Memory B cell (primary cell): ENCODE measurements around the gene WDR93.
"Not testable (repeated sequence)": the region's sequence is repeated elsewhere in the genome, so short reads cannot be mapped to it uniquely, and the experiment has no call there.

Source experiments
- ATAC-seq: fragments of 150-1000 bp; cut with Tn5 transposase; 2 replicates; pipeline ENCODE4 v1.10.0; 2021; ENCODE audit warnings: low read depth, mild to moderate bottlenecking, moderate library complexity
- DNase-seq, 2 donors: peaks; one replicate each; pipeline ENCODE4 v3.0.0; 2022; ENCODE audit warnings: low spot score in 2 of 2
- H3K27ac Mint-ChIP-seq: one replicate; pipeline ENCODE4 v1.8.0; 2022; ENCODE audit warnings: mild to moderate bottlenecking, moderate library complexity, mixed read lengths
- H3K27me3 Mint-ChIP-seq: one replicate; pipeline ENCODE4 v1.8.0; 2022; ENCODE audit warnings: mixed read lengths
- H3K36me3 Mint-ChIP-seq: one replicate; pipeline ENCODE4 v1.8.0; 2022; ENCODE audit warnings: mild to moderate bottlenecking, mixed read lengths
- H3K4me1 Mint-ChIP-seq: one replicate; pipeline ENCODE4 v1.8.0; 2022; ENCODE audit warnings: mixed read lengths
- H3K4me3 Mint-ChIP-seq: one replicate; pipeline ENCODE4 v1.8.0; 2022; ENCODE audit warnings: mild to moderate bottlenecking, moderate library complexity, mixed read lengths
- H3K9me3 Mint-ChIP-seq: one replicate; pipeline ENCODE4 v1.8.0; 2022; ENCODE audit warnings: mixed read lengths

The WDR93 gene

DNA sequence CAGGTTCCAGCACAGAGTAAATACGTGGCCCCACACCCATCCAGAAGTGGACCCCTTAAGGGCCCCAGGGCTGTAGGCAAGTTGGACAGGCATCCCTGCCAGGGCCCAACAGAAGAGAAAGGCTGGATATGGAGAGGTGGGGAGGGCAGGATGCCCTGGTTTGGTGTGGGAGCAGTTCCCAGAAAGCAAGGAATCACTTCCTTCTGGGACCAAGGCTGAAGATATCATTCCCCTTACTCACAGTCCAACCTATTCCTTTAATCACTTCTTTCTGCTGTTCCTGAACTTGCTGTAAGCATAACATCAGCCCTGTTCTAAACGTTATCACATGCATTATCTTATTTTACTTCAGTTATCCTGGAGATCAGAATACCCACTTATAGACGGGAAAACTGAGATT is 79.4 kb downstream of the WDR93 start:
- DNase-seq (no peak), ATAC-seq (no peak)
- Mint-ChIP-seq H3K27me3 (no peaks in the 10 kb centered on the region), H3K4me3 (no peak overlapping the region), H3K9me3 (no peaks in the 10 kb centered on the region), H3K27ac (no peak overlapping the region), H3K36me3 (no peaks in the 10 kb centered on the region), H3K4me1 (no peaks in the 10 kb centered on the region)

- no peak overlapping the region for H3K4me3 Mint-ChIP-seq
- H3K4me1 Mint-ChIP-seq, result no peaks in the 10 kb centered on the region
- H3K27ac Mint-ChIP-seq, result no peak overlapping the region
- H3K27me3 Mint-ChIP-seq, result no peaks in the 10 kb centered on the region
- DNase-seq (no peak), ATAC-seq (peak; percentile 63)
- no peaks in the 10 kb centered on the region for H3K36me3 Mint-ChIP-seq
- H3K9me3 Mint-ChIP-seq, result no peaks in the 10 kb centered on the region
These were observed 82.4 kb downstream of the WDR93 start for GRCh38 chr15:89772932-89773583.

DNA sequence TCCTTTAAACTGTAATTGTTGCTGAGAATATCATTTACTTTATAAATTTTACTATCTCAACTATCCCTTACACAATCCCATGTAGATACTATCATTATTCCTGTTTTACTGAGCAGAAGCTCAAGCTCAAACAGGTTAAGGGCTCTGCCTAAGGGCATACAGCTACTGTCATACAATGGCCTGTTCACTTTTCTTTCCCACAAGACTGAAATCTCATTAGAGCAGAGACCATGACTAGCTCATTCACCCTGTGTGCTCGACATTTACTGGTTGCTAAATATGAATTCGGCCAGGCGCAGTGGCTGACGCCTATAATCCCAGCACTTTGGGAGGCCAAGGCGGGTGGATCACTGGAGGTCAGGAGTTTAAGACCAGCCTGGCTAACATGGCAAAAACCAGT is 83.9 kb downstream of the WDR93 start:
- Mint-ChIP-seq H3K4me1 (no peaks in the 10 kb centered on the region), H3K27me3 (peaks cover 2% of the 10 kb centered on the region), H3K27ac (no peak overlapping the region), H3K9me3 (no peaks in the 10 kb centered on the region), H3K4me3 (no peak overlapping the region), H3K36me3 (no peaks in the 10 kb centered on the region)
- no peak for ATAC-seq
- DNase-seq, result no peak

DNA sequence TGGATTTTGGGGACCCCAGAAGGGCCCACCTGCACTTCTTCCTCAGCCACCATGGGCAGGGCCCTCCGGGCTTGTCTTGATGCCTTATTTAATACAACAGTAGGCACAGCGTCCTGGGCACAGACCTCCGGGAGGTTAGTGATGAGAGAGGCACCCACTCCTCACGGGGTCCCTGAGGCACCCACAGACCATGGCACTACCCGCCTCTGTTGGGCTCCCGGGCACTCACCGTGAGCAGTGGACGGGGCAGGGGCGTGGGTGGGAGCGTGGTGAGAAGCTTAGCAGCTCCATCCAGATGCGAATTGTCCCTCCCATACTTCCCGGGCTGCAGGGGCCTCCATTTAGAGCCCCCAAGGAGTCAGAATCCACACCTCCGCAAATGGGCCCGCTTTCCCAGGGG is 85.2 kb downstream of the WDR93 start:
- ATAC-seq (no peak), DNase-seq (no peak)
- no peaks in the 10 kb centered on the region for H3K36me3 Mint-ChIP-seq
- H3K9me3 Mint-ChIP-seq, result no peaks in the 10 kb centered on the region
- H3K27me3 Mint-ChIP-seq, result peaks cover 5% of the 10 kb centered on the region
- no peak overlapping the region for H3K27ac Mint-ChIP-seq
- no peak overlapping the region for H3K4me3 Mint-ChIP-seq
- peaks cover 7% of the 10 kb centered on the region for H3K4me1 Mint-ChIP-seq

DNA sequence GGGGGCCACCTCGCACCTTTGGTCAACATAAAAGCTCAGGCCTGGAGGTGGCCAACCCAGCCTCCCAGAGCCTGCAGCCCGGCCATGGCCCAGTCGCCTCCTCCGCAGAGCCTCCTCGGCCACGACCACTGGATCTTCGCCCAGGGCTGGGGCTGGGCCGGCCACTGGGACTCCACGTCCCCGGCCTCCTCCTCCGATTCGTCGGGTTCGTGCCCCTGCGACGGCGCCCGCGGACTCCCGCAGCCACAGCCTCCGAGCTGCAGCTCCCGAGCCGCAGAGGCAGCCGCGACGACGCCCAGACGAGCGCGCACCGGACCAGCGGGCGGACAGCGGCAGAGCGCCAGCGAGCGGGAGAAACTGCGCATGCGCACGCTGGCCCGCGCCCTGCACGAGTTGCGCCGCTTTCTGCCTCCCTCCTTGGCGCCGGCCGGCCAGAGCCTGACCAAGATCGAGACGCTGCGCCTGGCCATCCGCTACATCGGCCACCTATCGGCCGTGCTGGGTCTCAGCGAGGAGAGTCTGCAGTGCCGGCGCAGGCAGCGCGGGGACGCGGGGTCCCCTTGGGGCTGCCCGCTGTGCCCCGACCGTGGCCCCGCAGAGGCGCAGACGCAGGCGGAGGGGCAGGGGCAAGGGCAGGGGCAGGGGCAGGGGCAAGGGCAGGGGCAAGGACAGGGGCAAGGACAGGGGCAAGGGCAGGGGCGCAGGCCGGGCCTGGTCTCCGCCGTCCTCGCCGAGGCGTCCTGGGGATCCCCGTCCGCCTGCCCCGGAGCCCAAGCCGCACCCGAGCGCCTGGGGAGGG is 85.9 kb downstream of the WDR93 start, which contains the start of gene MESP2:
Gene MESP2 (plus strand): TSS at position 59 of the 799 bp plus-strand sequence. CDS start 26 bp downstream, at position 85.
- Mint-ChIP-seq H3K36me3 (no peaks in the 10 kb centered on the region), H3K9me3 (no peaks in the 10 kb centered on the region), H3K4me3 (peak within 1 kb of the TSS; percentile 74), H3K27me3 (peaks cover 6% of the 10 kb centered on the region), H3K4me1 (peaks cover 11% of the 10 kb centered on the region), H3K27ac (no peak within 1 kb of the TSS)
- peak; percentile 50 to 60 for DNase-seq
- ATAC-seq, result peak; percentile 57

- Mint-ChIP-seq H3K9me3 (no peaks in the 10 kb centered on the region), H3K36me3 (no peaks in the 10 kb centered on the region), H3K4me3 (peak overlapping the region; percentile 69), H3K27me3 (peaks cover 6% of the 10 kb centered on the region), H3K4me1 (peaks cover 14% of the 10 kb centered on the region), H3K27ac (no peak overlapping the region)
- ATAC-seq (no peak), DNase-seq (no peak)
These were observed 86.6 kb downstream of the WDR93 start for GRCh38 chr15:89777073-89777751.

DNA sequence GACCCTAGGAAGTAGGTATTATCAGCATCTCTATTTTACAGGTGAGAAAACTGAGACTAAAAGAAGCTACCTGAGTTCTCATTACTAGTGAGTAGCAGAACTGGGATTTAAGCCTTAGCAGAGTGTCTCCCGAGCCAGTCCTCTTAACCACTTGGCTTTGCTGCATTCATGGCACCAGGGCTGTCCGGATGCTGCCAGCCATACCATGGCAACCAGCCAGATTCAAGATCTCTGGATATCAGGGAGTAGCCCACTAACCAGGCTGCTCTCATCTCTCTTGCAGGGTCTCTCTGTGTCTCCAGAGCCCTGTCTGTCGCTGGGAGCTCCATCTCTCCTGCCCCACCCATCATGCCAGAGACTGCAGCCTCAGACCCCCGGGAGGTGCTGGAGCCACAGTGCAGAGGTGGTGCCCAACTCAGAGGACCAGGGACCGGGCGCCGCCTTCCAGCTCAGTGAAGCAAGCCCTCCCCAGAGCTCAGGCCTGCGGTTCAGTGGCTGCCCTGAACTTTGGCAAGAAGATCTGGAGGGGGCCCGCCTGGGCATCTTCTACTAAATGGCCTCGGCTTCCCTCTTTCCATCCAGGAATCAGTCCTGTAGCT is 87.3 kb downstream of the WDR93 start:
- Mint-ChIP-seq H3K27me3 (peaks cover 6% of the 10 kb centered on the region), H3K27ac (no peak overlapping the region), H3K9me3 (no peaks in the 10 kb centered on the region), H3K4me1 (peaks cover 17% of the 10 kb centered on the region), H3K4me3 (no peak overlapping the region), H3K36me3 (no peaks in the 10 kb centered on the region)
- DNase-seq, result no peak
- no peak for ATAC-seq

DNA sequence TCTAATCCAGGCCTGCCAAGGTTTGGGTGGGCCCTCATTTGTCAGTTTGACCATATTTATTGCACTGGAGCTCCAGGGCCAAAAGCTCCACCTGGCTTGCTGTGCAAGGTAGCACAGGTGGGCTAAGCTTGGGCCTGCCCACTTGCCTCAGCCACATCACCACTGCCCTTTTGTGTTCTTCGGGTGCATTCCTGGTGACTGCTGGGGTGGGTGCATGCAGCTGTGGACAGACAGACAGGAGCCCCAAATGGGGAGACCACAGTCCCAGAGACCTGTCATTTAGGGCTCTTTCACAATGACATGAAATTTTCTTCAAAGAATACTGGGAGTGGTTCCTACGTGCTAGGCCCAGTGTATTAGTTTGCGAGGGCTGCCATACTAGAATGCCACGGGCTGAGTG is 88.2 kb downstream of the WDR93 start:
- no peaks in the 10 kb centered on the region for H3K36me3 Mint-ChIP-seq

GRCh38 chr15:89780601-89781000 is 90.0 kb downstream of the WDR93 start:
- Mint-ChIP-seq H3K9me3 (no peaks in the 10 kb centered on the region), H3K27ac (no peak overlapping the region), H3K4me3 (peak overlapping the region; percentile 37), H3K4me1 (peaks cover 26% of the 10 kb centered on the region), H3K36me3 (no peaks in the 10 kb centered on the region), H3K27me3 (peaks cover 6% of the 10 kb centered on the region)
- no peak for ATAC-seq
- no peak for DNase-seq

More for the DNA sequence above, 88.2 kb downstream of the WDR93 start:
- ATAC-seq (no peak), DNase-seq (no peak)
- H3K4me3 Mint-ChIP-seq, result no peak overlapping the region
- H3K27ac Mint-ChIP-seq, result no peak overlapping the region
- H3K9me3 Mint-ChIP-seq, result no peaks in the 10 kb centered on the region
- H3K27me3 Mint-ChIP-seq, result peaks cover 6% of the 10 kb centered on the region
- H3K4me1 Mint-ChIP-seq, result peaks cover 19% of the 10 kb centered on the region

GRCh38 chr15:89781055-89781454 is 90.4 kb downstream of the WDR93 start:
- ATAC-seq, result peak; percentile 59
- no peak for DNase-seq
- Mint-ChIP-seq H3K27me3 (peaks cover 6% of the 10 kb centered on the region), H3K9me3 (no peaks in the 10 kb centered on the region), H3K36me3 (no peaks in the 10 kb centered on the region), H3K27ac (no peak overlapping the region), H3K4me3 (peak overlapping the region; percentile 2), H3K4me1 (peaks cover 26% of the 10 kb centered on the region)

GRCh38 chr15:89781891-89782618 is 91.4 kb downstream of the WDR93 start:
- Mint-ChIP-seq H3K4me3 (no peak overlapping the region), H3K9me3 (no peaks in the 10 kb centered on the region), H3K27me3 (peaks cover 6% of the 10 kb centered on the region), H3K27ac (no peak overlapping the region), H3K4me1 (peaks cover 26% of the 10 kb centered on the region), H3K36me3 (no peaks in the 10 kb centered on the region)
- peak; percentile 76 for ATAC-seq
- DNase-seq, result no peak

- H3K4me3 Mint-ChIP-seq, DNase-seq, H3K27ac Mint-ChIP-seq, H3K36me3 Mint-ChIP-seq, ATAC-seq, H3K27me3 Mint-ChIP-seq, H3K9me3 Mint-ChIP-seq: not testable (repeated sequence)
- H3K4me1 Mint-ChIP-seq, result peaks cover 26% of the 10 kb centered on the region
These were observed 92.0 kb downstream of the WDR93 start for GRCh38 chr15:89782619-89782950.

GRCh38 chr15:89783111-89783860 is 92.7 kb downstream of the WDR93 start:
- ATAC-seq, result no peak
- Mint-ChIP-seq H3K4me1 (peaks cover 26% of the 10 kb centered on the region), H3K27ac (peak overlapping the region; percentile 12), H3K4me3 (no peak overlapping the region), H3K27me3 (peaks cover 4% of the 10 kb centered on the region), H3K36me3 (peaks cover 2% of the 10 kb centered on the region), H3K9me3 (peaks cover 3% of the 10 kb centered on the region)
- no peak for DNase-seq
